NOMO-1 (cell line): ENCODE results near the gene WNT3A.
"Not testable (repeated sequence)": the region's sequence is repeated elsewhere in the genome, so short reads cannot be mapped to it uniquely, and the experiment has no call there.

Source experiments
- DNase-seq, 2 experiments: peaks; one replicate each; lab custom pipeline; 2025; ENCODE audit not compliant: unreplicated experiment in 2 of 2; lab: John Stamatoyannopoulos, UW

The WNT3A gene

DNA sequence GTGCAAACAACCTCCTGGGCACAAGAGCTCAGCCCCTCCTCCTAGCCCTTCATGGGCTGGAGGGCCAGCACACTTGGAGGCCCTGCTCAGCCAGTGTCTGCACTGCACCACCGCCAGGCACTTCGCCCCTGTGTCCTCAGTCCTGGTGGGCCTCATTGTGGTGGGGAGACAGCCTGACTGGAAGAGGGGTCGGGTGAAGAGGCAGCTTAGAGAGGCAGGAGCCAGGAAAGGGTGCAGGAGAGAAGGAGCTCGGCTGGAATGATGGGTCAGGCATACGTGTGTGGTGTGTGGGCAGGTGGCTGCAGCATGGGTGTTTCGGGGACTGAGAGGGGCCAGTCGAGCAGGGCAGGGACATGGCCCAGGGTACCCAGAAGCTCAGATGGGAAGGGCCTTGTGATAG is 4.1 kb downstream of the WNT3A start:
- DNase-seq = no peak

DNA sequence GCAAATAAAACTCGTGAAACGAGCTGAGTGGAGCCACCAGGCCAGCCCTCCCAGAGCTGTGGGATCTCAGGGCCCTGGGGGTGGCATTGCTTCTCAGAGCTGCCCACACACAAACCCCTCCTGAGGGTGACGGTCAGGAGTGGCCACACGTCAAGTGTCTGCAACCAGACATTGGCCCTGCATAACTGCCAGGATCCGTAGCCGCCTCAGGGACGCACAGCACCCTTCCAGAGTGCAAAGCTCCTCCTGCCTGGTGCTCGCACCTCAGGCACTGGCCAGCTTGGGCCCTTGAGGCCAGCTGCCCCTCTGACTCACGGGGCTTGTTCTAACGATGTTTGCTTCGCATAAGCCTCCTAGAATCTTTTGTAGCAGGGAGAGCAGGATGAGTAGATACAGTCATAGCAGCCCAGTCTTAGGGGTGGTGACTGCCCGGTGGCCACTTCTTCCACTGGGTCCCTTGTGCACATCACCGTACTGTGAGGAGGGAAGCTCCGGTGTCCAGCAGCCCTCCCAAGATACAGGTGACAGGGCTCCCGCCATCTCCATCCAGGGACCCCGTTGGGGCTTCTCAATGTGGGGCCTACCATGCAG is 5.0 kb downstream of the WNT3A start:
- DNase-seq = no peak

DNA sequence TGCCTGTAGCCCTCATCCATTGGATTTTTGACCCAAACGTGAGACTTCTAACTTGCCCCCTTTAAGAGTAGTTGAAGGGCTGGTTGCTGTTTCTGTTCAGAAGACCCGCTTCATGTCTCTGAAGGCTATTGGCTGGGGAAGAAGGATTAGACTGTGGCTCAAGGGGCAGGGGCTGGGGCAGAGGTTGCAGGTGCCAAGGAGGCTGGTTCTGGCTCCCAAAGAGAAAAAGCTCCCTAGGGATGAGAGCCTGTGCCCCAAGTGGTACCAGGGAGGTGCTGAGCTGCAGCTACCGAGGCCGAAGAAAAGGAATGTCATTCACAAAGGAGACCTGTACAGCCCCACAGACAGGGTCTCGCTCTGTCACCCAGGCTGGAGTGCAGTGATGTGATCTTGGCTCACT is 5.8 kb downstream of the WNT3A start:
- DNase-seq = no peak

DNA sequence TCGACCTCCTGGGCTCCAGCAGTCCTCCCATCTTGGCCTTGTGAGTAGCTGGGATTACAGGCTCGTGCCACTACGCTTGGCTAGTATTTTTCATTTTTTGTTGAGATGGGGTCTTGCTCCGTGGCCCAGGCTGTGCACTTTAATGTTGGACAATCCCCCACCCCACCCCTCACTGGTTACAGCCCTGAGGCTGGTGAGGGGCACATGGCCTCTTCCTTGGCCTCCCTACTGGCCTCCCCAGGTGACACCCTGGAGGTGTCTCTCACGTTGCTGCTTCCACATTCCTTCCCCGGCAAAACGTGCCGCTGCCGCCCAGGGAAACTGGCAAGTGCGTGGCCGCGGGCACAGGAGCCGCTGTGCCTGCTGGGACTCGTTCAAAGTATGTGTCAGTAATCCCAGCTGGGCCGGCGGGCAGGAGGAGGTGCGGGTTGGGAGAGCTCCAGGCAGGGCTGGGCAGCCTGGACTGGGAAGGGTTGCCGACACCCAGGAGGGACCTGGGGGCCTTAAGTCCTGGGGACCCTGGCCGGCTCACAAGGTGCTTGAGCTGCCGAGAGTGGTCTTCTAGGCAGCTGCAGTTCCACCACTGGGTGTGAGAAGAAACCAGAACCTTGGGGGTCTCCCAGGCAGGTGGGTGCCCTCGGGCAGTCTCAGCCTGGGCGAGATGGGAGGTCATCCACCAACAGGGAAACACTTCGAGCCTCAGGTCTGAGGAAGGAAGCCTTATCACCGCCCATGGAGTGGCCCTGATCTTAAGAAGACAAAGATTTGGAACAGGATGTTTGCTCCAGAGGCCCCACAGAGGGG is 6.5 kb downstream of the WNT3A start:
- DNase-seq = no peak

DNA sequence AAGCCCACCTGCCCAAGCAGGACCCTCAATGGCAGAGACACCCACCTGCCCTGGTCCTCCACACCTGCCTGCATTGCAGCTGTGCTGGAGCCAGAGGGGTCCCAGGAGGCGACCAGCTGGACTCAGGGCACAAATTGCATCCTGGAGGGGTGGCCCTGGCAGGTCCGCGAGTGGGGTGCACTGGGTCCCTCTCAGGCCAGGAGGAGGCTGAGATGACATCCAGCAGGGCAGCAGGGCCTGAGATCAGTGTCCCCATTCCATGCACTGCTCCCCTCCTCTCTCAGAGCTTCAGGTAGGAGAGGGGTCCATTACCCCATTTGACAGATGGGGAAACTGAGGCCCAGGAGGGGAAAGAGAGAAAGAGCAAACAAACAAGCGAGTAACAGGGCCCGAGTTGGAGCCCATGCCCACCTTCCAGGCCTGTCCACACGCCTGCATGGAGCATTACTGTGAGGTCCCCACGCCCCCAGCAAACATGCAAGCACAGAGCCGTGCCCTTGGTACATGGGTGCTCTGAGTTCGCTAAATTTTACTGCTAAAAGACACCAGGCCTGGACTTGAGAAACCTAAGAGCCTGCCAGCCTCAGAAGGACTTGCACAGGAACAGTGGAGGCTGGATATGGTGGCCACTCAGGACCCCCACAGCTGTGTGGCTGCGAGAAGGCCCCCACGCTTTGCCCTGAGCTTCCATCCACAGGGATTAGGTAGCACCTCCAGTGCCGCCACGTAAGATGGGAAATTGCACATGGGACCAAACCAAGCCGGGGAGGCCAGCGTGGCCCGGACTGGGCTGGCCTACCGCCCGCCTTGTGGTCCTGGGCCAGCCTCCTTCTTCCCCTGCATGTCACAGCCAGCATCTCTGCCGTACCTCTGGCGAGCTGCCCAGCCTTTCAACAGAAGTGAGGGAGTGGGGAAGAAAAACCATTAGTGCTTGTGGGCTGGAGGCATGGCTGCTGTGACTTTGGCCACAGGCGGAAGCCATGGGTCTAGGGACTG is 7.4 kb downstream of the WNT3A start:
- DNase-seq = no peak

DNA sequence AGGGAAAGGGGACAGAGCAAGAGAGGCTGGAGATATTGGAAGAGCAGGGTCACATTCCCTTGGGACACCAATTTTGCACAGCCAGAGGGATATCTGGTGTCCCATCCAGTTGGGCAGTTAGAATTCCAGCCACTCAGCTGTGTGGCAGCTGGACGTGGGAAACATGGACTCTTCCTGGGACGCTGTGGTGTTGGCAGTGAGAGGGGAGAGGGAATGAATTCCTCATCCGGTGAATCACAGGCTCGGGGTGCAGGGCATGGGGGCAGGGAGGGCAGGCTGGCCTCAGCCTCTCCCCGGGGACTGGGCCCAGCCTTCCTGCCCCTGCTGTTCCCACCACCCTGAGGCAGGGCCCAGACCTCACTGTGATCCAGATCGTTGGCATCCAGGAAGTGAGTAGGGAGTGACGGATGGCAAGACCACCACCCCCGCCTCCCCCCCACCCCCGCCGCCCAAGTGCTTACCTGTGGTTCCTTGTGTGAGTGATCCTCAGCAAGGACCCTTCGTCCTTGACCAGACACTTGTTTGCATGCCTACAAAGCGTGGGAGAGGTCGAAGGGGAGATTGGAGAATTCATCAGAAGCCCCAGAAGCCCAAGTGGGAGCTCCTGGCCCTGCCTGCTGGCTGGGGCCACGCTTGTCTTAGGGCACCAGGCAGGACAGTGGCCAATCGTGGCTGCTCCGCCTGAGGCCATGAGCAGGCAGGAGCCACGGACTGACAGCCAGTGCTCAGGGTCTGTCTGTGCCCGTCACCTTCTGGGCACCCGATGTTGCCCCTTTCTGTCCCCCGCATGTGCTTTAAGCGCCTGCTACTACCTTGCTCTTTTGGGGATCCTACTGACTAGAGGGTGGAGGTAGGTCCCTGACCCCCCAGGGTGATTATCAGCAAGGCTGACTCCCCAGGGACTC is 8.7 kb downstream of the WNT3A start:
- DNase-seq = no peak

DNA sequence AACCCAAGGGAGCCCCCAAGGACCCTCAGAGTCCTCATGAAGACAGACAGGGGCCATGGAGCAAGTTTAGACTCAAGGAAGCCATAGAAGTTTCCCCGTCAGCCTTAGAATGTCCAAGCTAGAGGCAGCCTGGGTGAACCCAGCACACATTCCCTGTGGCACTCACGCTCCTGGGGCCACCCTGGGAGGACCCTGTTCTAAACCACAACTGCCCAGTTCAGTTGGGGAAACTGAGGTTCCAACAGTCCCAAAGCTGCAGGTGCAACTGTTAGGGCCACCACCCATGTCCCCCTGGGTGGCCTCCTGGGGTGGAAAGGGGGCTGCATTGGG is 9.3 kb downstream of the WNT3A start:
- DNase-seq = no peak

DNA sequence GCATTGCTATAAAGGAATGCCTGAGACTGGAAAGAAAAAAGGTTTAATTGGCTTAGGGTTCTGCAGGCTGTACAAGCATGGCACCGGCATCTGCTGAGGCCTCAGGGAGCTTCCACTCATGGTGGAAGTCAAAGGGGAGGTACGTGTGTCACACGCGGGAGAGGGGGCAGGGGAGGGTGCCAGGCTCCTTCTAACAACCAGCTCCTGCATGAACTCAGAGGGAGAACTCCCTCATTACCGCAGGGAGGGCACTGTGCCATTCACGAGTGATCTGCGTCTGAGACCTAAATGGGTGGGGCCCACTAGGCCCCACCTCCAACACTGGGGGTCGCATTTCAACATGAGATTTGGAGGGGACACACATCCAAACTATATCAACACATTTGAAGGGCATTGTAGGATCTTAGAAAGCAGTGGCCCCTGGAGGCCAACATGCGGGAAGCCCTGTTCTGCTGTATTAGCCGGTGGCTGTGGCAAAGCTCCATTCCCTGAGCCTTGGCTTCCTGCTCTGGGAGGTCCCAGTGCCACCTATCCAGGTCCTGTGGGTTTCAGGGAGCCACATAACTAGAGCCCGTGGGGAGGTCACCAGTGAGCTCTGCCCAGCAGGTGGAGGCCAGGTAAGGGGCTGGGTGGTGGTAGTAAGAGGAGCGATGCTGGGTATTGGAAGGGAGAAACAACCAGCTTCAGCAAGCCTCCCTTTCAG is 10.0 kb downstream of the WNT3A start:
- DNase-seq = no peak

DNA sequence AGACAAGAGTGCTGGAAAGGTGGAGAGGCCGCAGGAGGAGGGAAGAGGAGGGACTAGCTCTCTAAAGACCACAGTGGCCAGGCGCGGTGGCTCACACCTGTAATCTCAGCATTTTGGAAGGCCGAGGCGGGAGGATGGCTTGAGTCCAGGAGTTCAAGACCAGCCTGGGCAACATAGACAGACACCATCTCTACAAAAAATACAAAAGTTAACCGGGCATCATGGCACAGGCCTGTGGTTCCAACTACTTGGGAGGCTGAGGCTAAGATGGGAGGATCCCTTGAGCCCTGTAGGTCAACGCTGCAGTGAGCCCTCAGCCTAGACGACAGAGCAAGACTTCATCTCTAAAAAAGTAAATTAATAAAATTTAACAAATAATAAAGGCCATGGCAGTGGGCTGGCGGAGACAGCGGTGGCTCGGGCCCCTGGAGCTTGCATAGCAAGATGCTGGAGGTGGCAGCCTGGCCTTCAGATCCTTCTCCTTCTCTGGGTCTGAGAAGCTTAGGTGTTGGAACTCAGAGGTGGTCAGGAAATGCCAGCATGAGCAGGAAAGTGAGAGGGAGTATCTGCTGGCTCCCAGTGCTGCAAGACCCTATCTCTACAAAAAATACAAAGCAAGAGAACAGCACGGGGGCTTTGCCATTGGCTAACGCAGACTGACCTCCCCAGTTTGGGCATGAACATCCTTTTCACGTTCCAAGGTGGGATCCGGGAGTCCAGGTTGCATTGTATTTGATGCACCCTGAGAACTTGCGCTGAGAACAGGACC is 10.7 kb downstream of the WNT3A start:
- no peak for DNase-seq

DNA sequence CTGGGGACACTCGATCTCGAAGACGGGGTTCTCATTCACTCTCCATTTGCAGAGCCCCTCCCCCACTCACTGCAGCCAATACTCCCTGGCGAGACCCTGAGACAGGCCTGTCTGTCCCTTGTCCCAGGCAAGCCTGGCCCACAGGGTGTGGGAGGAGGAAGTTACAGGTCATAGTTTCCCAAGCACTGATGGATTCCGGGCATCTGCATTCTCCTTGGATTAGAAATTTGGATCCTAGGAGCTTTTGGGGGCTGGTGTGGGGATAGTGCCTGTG is 11.3 kb downstream of the WNT3A start:
- no peak for DNase-seq

DNA sequence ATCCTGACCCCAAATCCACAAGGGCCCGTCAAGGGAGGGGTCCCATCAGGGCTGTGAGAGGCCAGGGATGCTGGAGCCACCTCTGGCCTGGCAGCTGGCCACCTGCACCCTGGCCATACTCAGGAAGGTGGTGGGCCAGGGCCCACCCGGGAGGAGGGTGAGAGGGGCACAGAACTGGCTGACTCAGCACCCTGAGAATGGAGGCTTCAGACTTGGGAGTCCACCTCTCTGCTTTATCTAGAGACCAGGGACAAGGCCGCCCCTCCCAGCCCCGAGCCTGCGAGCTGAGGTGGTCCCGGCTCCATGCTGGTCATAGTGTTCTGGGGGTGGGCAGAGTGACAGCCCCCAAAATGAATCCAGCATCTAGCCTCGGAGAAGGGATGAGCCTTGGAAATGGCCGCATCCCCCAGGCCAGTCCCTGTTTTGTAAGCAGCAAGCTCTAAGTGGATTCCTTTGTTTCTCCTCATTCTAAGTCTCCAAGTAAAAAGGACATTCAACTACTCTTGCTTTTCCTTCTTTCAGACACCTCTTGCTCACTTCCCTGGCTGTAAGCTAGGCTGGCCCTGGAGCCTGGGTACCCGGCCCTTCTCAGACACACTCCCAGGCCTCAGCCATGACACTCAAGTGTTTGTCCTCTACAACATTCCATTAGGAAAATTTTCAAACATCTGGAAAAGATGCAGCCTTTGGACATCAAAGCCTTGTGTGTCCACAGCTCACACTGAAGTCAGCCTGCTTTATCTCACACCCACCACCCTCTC is 12.3 kb downstream of the WNT3A start:
- no peak for DNase-seq

DNA sequence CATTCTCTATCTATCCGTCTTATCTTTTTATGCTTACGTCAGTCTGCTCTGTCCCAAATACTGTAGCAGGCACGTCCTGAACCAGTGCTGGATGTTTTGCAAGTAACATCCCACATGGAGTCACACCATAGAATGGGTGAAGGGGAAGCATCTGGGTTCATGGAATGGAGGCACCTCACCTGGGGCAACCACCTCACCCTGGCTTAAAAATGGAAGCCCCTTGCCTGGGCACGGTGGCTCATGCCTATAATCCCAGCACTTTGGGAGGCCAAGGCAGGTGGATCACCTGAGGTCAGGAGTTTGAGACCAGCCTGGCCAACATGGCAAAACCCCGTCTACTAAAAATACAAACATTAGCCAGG is 12.9 kb downstream of the WNT3A start:
- not testable (repeated sequence) for DNase-seq

DNA sequence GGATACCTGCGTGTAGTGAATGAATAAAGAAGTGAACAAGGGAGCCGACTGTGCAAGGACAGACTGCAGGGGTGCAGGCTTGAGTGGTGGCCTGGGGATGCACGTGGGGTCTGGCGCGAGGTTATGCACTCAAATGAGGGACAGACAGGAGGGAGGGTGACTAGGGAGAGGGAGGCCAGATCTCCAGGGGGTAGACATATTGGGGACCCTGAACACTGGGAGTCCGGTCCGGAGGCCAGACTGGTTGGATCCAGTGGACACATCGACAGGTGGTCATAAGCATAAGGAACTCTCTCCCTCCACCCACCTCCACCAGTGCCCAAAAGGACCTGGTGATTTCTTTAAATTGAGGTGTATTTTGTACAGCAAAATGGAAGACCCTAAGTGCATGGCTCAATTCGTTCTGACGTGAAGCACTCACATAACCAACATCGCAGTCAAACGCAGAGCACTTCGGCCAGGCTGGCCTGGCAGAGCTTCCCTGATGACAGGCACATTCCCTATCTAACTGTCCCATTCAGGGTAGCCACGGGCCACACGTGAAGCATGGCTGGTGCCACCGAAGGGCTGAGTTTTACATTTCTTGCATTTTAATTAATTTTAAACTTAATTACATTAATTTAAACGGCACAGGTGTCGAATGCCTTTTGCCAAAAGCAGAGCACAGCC is 14.0 kb downstream of the WNT3A start:
- DNase-seq = no peak

DNA sequence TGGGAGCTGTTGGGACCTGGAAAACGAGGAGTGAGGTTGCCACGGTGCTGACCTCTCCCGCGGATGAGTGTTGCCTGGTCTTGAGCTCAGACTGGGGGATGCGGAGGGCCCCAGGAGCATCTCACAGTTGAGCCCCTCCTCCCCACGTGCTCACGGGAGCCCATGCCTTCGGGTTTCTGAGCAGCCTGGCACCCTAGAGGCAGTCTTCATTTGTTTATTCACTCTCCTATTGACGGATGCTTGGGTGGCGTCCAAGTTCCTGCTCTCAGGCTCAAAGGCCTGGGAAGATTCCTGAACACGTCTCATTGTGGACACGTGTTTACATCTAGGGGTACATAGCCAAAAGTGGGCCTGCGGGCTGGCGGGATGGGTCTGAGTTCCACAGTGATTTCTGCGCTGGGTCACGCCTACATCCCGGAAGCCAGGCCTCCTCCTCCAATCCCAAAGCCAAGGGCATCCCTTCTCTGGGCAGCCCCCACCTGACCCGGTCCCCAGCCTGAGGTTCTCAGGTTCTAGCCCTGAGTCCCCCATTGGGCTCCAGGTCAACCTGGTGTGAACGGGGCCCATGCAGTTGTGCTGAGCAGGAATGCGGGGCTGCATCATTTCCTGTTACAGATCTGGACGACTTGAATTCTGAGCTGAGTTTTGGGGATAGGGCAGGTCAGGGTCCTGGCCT is 14.7 kb downstream of the WNT3A start:
- DNase-seq = no peak

DNA sequence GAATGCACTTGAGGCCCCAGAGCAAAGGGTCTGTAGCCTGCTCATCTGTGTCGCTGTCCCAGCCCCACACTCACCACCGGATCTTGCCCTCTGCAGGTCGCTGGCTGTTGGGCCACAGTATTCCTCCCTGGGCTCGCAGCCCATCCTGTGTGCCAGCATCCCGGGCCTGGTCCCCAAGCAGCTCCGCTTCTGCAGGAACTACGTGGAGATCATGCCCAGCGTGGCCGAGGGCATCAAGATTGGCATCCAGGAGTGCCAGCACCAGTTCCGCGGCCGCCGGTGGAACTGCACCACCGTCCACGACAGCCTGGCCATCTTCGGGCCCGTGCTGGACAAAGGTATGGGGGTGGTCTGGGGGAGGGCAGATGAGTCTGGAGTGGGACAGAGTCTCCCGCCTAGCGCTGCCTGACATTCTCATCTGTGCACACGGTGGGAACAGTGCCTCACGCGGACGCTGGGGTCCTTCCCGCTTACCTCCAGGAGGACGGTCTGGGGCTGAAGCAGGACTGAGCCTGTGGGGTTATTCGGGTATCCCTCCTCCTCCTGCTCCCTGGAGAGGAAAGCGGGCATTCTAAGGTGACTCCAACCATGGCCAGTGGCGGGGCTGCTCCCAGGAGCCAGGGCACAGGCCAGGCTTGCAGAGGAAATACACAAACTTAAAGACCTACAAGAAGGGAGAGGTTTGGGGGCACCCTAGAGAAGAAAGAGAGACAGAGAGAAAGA is 15.9 kb downstream of the WNT3A start:
- DNase-seq = no peak

DNA sequence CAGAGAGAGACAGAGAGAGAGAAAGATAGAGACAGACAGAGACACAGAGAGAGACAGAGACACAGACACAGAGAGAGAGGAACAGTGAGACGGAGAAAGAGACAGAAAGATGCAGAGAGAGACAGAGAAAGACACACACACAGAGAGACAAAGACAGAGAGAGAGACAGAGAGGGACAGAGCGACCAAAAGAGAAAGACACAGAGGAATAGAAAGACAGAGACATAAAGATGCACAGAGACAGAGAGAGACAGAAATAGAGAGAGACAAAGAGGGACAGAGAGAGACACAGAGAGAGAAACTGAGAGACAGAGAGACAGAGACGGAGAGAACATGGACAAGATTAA is 16.5 kb downstream of the WNT3A start:
- no peak for DNase-seq

DNA sequence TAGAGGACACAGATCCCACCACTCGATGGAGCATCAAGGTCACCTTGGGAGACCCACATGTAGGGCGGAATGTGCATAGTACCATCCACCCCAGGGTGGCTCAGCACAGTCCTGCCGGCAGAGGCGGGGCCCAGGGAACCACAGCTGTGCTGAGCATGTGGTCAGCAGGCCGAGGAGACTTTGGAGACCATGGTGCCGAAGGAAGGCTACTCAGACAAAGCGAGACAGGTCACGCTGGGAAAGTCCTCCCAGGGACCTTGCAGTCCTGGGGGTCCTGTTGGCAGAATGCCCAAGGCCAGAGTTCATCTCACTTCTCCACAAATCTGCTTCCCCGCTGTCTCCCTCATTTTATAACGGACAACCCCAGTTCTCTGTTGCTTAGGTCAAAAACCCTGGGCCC is 22.5 kb downstream of the WNT3A start:
- no peak for DNase-seq
